NCI-H446 treated with DMSO at 0.1 percent for 48 hours (cell line): ENCODE data around the gene C6orf15.

Experiments
- DNase-seq: peaks from one replicate; lab custom pipeline; 2025; lab: John Stamatoyannopoulos, UW

Gene C6orf15

GRCh38 chr6:31130751-31131150 lies 18.4 kb upstream of the C6orf15 start:
- DNase-seq, result no peak

DNA sequence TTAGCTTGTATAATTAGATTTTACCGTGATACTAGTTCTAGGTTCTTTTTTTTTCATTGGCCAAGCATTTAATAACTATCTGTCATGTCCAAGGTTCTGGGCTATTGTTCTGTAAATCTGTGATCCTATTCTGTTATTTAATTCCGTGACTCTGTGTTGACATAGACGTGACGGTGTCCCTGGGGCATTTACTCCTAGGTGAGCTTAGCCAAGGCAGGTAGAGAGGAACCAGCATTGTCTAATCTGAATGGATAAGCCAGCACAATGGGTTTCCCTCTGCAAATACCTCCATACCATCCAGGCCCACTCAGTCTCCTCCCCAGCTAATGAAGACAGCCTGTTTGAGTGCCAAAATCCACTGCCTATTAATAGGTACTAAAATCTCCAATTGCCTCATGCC lies 16.8 kb upstream of the C6orf15 start:
- DNase-seq, result no peak

GRCh38 chr6:31128093-31128676 lies 15.8 kb upstream of the C6orf15 start:
- DNase-seq, result no peak

DNA sequence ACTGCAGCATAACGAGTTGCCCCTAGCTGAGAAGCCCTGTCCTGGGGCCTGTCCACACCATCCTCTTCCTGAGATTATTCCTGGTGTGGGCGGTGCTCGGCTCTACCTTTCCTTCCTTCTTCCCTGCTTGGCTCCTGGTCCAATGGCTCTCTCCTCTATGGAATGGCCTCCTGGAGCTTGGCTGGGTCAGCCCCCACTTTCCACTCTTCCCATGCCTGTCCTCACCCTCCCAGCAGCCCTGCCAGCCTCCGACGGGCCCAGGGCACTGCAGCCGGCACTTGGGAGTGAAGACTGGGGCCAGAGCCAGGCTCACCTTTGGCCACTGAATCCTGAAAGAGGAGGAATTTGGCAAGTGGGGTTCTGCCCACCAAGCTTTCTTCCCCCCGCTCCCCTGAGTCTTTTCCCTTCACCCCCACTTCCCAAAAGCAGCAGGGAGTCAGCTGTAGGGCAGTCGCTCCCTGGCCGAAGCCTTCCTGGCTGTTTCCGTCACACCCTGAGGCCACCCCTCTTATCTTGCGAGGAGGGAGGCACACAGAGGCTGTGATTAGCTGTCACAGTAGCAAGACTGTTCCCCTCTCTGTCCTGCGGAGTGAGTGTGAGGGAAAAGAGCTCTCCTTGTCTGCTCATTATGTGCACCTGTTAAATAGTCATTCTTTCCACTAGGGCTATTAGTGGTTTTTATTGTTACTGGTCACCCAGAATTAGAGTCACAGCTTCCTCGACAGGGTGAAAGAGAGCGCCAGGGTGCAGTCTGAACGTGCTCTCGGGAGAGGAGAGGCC lies 14.2 kb upstream of the C6orf15 start:
- no peak for DNase-seq

GRCh38 chr6:31125586-31126363 lies 13.4 kb upstream of the C6orf15 start:
- DNase-seq, result no peak

DNA sequence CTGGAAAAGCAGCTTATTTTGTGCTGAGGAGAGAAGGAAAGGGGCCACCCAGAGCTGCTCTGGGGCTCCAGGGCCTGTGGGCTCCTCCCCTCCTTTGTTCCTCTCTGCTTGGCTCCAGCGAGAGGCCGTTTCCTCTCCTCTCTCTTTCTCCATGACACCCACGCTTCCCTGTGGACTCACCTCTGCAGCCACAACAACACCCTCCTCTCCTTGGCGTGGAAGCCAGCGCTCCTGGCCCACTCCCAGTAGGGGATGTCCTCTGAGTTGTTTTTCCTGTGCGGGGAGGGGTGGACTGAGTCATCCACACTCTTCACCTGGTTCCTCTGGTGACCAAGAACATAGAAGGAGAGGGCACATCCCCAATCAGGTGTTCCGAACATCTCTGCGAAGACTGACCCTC lies 12.8 kb upstream of the C6orf15 start:
- DNase-seq, result no peak

GRCh38 chr6:31122791-31123706 lies 10.7 kb upstream of the C6orf15 start:
- DNase-seq, result no peak

GRCh38 chr6:31121131-31121790 lies 8.9 kb upstream of the C6orf15 start:
- DNase-seq, result no peak

DNA sequence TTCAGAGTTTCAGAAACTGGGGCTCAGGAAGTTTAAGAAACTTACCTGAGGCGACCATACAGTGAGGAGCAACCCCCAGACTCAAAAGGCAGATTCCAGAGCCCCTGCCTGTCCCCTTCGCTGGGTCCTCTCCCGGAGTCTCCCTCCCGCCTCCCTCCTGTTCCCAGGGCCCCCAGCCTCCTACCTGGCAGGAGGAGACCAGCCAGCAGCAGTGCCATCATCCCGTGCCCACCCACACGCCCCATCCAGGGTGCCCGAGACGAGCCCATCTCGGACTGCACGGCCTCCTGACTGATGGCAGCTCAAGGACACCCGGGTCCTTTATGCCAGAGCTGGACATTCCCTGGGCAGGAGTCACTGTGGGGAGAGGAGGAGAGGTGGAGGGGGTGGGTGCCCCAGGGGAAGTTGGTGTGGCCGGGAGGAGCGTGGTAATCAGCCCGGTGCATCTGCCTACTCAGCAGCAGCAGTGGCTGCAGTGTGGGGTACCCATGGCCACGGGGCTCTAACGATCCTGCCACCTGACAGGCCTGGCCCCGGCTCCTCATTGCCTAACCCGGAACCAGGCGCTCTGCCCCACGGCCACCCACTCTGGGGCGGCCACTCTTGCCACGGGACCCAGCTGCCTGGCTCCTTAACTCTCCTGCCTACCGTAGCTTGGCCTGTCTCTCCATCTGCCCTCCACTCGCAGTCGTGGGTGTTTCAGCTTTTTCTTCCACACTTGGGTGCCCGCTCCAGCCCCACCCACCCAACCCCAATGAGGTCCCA lies 8.0 kb upstream of the C6orf15 start, which contains the start of gene CDSN:
Gene CDSN, minus strand, starts transcription at position 296 of the 765 bp plus-strand sequence. Its CDS starts 27 bp downstream, at position 269.
- no peak for DNase-seq

DNA sequence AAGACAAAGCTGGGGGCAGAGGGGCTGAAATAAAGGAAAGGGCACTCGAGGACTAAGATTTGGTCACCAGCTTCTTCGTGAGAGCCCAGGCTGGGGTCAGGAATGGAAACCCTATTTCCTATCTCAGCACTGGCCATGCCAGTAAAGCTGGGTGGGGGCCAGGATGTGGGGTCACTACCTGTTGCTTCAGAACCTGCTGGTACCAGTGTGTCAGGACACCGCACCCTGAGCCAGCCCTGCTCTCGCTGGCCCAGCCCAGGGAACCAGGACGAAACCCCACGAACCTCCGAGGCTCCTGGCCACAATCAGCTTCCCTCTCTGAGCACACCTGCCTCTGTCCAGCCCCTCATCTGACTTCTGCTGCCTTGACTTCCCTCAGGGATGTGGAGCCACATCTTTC lies 5.8 kb upstream of the C6orf15 start:
- no peak for DNase-seq

GRCh38 chr6:31116661-31117385 lies 4.4 kb upstream of the C6orf15 start:
- no peak for DNase-seq

DNA sequence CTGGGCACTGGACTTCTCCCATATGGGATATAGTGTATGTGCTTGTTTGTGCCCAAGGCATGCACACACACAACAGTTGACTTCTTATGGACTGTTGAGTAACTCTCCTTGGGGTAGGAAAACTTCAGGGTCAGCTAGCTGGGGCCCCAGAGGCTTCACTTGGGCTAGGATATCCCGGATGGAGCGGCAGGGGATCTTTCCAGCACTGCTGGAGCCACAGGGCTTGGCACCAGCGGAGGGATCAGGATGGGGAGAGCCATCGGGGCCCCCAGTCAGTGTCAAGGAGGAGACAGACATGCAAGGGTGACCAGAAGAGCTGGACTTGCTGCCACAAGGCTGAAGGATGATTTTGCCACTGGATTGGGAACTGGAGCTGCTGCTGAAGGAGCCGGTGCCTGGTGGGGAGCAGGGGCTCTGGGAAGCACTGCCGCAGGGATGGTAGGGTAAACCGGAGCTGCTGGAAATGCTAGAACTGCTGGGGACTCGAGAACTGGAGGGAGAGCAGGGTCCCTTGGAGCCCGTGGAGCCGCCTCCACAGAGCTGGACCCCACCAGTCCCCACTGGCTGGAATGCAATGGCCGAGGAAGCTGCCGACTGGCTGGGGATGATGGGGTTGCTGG lies 3.7 kb upstream of the C6orf15 start:
- no peak for DNase-seq

DNA sequence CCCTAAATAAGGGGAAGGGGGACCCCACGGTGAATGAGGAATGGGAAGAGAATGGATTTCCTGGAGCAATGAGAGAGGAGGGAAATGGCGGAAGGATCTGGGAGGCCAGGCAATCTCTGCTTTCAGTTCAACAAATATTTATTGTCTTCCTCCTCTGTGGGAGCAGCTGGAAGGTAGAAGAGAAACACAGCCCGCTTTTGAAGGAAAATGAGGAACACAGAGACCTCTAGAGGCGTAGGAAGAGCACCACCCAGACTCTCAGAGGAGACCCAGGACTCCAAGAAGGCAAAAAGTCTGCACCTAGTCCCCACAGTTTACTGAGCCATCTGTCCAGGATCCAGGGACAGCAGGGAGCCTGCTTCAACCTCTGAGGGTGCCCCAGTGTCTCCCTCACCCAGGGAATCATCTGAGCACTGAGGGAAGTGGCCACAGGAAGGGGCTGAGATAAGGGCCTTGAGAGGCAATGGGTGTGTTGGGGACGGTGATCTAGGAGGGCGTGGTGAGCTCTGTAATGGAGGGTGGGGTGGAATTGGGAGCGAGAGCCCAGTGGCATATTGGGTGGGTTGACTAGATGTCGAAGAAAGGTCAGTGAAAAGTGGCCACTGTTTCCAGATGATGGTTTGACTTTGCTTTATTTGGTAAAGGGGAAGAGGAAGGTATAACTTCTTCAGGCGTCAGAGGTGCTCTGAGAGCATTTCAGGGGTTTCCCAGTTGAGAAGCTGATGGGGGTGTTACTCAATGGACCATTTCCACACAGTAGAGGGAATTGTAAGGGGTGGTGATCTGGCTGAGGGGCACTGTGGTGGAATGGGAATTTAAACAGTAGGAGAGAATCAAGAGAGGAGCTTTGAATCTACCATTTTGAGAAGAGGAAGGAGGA lies 2.8 kb upstream of the C6orf15 start:
- no peak for DNase-seq

DNA sequence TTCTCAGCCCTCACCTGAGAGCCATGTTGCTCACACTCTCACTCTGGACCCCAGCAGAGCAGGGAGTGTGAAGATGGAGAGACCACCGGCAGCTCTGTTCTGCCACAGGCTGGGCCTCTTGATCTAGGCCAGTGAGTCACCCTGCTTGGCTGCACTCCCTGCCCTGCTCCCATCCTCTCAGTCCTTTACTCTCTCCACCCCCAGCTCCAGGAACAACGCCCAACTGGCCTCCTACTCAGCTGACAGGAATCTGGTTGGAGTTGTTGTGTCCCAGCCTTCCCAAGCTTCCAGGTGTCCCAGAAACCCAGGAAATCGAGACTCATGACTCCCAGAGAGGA lies 2.1 kb upstream of the C6orf15 start, which contains the start of gene PSORS1C1:
Gene PSORS1C1, plus strand, starts transcription at position 260 of the 338 bp plus-strand sequence. CDS start 14,833 bp downstream, outside the sequence.
- no peak for DNase-seq

GRCh38 chr6:31113861-31114540 lies 1.6 kb upstream of the C6orf15 start:
- no peak for DNase-seq

- no peak for DNase-seq
Measured at GRCh38 chr6:31111712-31112111, 663 bp downstream of the C6orf15 start.

DNA sequence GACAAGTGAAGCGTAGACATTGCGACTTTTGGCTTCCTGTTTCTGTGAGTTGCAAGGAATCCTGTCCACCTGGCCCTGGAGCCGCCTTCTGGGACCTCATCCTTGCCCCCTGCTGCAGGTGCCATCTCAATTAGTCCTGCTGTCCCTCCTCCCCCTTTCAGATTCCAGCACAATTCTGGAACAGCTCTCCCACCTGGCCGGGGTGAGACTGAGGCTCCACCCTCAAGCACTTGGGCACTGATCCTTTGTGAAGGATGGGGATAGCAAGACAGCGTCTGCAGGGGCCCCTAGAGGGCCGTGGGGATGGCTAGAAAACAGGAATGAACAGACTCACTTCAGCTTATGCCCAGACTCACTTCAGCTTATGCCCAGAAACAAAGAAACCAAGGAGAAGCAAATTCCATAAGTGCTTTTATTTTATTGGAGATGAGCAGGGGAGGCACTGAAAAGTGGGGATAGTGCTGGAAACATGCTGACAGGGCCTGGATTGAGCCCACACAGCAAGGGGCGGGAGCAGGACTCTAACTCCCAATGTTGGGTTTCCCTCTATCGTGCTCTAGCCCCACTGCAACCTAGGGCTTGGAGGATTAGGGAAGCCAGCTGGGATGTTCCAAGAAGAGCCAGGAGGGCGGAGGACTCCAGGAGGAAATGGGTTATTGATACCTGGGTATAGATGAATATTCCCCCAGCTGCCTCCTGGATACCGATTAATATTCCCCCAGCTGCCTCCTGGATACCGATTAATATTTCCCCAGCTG lies 1.4 kb downstream of the C6orf15 start:
- DNase-seq, result no peak
